ENCODE results near the gene SLC25A25.

- TF ChIP-seq EZH2 (IDR thresholded peaks at IDR 0.05): no peak
- no peak for TF ChIP-seq POLR2AphosphoS5 (IDR thresholded peaks at IDR 0.05; ENCODE audit: borderline replicate concordance, low read depth, low read length)
- no peak for TF ChIP-seq FOXP2 (optimal IDR thresholded peaks at IDR 0.05; ENCODE audit: control extremely low read depth, extremely low read length, insufficient read depth)
These were observed 564 bp downstream of the SLC25A25 start for GRCh38 chr9:128068386-128069205.
